ENCODE data around the gene RANBP2. TPM values are rescaled to one million over a fixed set of nuclear protein-coding genes. Genes with fewer than 3 reads are reported as not detected.

Gene RANBP2
- total and polyA plus RNA-seq, 9 of the 15 experiments (the other 6 are each of a cell fraction or from before 2014, with no cell fraction given), result 11.7 to 97.4 (median 48.1) TPM

DNA sequence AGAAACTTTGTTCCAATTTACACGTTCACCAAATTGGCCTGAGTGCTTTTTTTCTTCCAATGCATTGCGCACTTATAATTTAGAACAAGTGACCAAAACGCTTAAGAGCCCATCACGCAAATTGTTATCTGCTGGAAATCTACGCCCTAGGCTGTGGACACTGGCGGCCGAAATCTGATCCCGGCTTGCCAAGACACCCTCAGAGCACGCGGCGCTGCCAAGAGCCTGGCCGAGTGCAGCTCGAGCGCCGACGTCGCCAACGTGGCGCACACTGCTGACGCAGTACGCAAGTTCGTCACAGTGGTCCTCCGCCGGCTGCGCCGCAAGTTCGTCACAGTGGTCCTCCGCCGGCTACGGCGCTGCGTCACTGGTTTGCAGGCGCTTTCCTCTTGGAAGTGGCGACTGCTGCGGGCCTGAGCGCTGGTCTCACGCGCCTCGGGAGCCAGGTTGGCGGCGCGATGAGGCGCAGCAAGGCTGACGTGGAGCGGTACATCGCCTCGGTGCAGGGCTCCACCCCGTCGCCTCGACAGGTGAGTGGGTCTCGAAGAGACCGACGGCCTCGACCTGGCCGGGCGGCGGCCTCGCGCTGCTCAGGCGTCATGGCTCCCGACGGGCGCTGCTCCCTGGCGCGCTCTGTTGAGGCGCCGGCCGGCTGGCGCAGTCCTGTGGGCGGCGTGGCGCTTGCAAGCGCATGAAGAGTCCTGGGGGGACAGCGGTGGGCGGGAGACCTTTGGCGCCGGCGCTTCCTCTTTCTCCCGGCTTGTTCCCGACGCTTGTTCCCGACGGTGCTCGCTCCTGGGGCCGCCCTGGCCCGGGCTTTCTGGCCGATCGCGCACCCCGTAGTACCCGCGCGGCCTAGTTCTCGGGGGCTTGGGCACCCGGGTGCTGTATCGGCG, at the start of gene RANBP2 (continued):
- TF ChIP-seq, protein P1, sequence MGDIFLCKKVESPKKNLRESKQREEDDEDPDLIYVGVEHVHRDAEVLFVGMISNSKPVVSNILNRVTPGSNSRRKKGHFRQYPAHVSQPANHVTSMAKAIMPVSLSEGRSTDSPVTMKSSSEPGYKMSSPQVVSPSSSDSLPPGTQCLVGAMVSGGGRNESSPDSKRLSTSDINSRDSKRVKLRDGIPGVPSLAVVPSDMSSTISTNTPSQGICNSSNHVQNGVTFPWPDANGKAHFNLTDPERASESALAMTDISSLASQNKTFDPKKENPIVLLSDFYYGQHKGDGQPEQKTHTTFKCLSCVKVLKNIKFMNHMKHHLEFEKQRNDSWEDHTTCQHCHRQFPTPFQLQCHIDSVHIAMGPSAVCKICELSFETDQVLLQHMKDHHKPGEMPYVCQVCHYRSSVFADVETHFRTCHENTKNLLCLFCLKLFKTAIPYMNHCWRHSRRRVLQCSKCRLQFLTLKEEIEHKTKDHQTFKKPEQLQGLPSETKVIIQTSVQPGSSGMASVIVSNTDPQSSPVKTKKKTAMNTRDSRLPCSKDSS (IDR thresholded peaks at IDR 0.05; ENCODE audit: low read depth, partially characterized antibody), result no peak
- 0 out of 2 replicates have a peak, but pooled peaks have one; percentile 32 for TF ChIP-seq TRIM28 (IDR thresholded peaks at IDR 0.05)
- TF ChIP-seq SRSF9 (IDR thresholded peaks at IDR 0.05; ENCODE audit: borderline replicate concordance, low read depth, low read length), result no peak
- TF ChIP-seq MEF2D (tag; conservative IDR thresholded peaks at IDR 0.05; ENCODE audit: low read depth), result no peak
- TF ChIP-seq, protein P2, sequence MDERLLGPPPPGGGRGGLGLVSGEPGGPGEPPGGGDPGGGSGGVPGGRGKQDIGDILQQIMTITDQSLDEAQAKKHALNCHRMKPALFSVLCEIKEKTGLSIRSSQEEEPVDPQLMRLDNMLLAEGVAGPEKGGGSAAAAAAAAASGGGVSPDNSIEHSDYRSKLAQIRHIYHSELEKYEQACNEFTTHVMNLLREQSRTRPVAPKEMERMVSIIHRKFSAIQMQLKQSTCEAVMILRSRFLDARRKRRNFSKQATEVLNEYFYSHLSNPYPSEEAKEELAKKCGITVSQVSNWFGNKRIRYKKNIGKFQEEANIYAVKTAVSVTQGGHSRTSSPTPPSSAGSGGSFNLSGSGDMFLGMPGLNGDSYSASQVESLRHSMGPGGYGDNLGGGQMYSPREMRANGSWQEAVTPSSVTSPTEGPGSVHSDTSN (CRISPR knock-in tag; IDR thresholded peaks at IDR 0.05; ENCODE audit: low read depth), result no peak
- TF ChIP-seq, protein P2 (tag; conservative IDR thresholded peaks at IDR 0.05; ENCODE audit: low read depth), result no peak
- peak; percentile 85 for TF ChIP-seq JUN (IDR thresholded peaks at IDR 0.05; ENCODE audit: borderline replicate concordance, low read depth, low read length)
- TF ChIP-seq JUN (CRISPR knock-in tag; IDR thresholded peaks at IDR 0.05; ENCODE audit: borderline replicate concordance), result peak; percentile 84; the same call in 1 of the 2 replicates
- TF ChIP-seq PHF8 (IDR thresholded peaks at IDR 0.05; ENCODE audit: borderline replicate concordance, low read length), result peak; percentile 88
- no peak; a peak in 1 of 4 replicates for TF ChIP-seq TRIM24 (IDR thresholded peaks at IDR 0.05)
- peak; percentile 89 for TF ChIP-seq HMGN3 (IDR thresholded peaks at IDR 0.05; ENCODE audit: borderline replicate concordance, extremely low read depth, insufficient read length, low read depth, low read length)
- no peak; the same call in 1 of the 2 replicates for TF ChIP-seq TEAD4 (IDR thresholded peaks at IDR 0.05; ENCODE audit: low read length)
- peak; percentile 93 for TF ChIP-seq TEAD4 (CRISPR knock-in tag; IDR thresholded peaks at IDR 0.05; ENCODE audit: borderline replicate concordance)
- peak; percentile 84 for TF ChIP-seq ZNF431 (CRISPR knock-in tag; IDR thresholded peaks at IDR 0.05)
- no peak for TF ChIP-seq KAT7 (CRISPR knock-in tag; IDR thresholded peaks at IDR 0.05; ENCODE audit: borderline replicate concordance)
- TF ChIP-seq SMAD2 (IDR thresholded peaks at IDR 0.05; ENCODE audit: low read depth, low read length), result no peak
- TF ChIP-seq, protein P3, sequence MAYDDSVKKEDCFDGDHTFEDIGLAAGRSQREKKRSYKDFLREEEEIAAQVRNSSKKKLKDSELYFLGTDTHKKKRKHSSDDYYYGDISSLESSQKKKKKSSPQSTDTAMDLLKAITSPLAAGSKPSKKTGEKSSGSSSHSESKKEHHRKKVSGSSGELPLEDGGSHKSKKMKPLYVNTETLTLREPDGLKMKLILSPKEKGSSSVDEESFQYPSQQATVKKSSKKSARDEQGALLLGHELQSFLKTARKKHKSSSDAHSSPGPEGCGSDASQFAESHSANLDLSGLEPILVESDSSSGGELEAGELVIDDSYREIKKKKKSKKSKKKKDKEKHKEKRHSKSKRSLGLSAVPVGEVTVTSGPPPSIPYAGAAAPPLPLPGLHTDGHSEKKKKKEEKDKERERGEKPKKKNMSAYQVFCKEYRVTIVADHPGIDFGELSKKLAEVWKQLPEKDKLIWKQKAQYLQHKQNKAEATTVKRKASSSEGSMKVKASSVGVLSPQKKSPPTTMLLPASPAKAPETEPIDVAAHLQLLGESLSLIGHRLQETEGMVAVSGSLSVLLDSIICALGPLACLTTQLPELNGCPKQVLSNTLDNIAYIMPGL (CRISPR knock-in tag; IDR thresholded peaks at IDR 0.05), result peak; percentile 90
- peak; percentile 99 for TF ChIP-seq EP400 (IDR thresholded peaks at IDR 0.05)
- TF ChIP-seq ZFP30 (CRISPR knock-in tag; IDR thresholded peaks at IDR 0.05; ENCODE audit: borderline replicate concordance), result no peak
- TF ChIP-seq, protein P4, sequence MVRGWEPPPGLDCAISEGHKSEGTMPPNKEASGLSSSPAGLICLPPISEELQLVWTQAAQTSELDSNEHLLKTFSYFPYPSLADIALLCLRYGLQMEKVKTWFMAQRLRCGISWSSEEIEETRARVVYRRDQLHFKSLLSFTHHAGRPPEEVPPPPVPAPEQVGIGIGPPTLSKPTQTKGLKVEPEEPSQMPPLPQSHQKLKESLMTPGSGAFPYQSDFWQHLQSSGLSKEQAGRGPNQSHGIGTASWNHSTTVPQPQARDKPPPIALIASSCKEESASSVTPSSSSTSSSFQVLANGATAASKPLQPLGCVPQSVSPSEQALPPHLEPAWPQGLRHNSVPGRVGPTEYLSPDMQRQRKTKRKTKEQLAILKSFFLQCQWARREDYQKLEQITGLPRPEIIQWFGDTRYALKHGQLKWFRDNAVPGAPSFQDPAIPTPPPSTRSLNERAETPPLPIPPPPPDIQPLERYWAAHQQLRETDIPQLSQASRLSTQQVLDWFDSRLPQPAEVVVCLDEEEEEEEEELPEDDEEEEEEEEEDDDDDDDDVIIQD (CRISPR knock-in tag; IDR thresholded peaks at IDR 0.05), result no peak
